Endodermal cell (in vitro differentiated cells): ENCODE data around the gene CALU. TPM values are rescaled to one million over a fixed set of nuclear protein-coding genes. Genes with fewer than 3 reads are reported as not detected.

Source experiments
- DNase-seq: peaks from one replicate; pipeline ENCODE4 v3.0.0-alpha.2; 2017
- H3K27ac ChIP-seq: 2 replicates; pipeline ENCODE4 v1.5.1; 2013; ENCODE audit warnings: mild to moderate bottlenecking, low read depth, low read length, moderate library complexity
- H3K27me3 ChIP-seq: 2 replicates; pipeline ENCODE4 v1.6.1; 2013; ENCODE audit warnings: mild to moderate bottlenecking, low read length, moderate library complexity; ENCODE audit not compliant: insufficient read depth, control insufficient read depth, poor library complexity, severe bottlenecking
- H3K36me3 ChIP-seq: 2 replicates; pipeline ENCODE4 v1.7.0; 2013; ENCODE audit warnings: mild to moderate bottlenecking, low read length, moderate library complexity; ENCODE audit not compliant: control insufficient read depth, insufficient read depth
- H3K4me1 ChIP-seq: one replicate; pipeline ENCODE4 v1.7.0; 2013; ENCODE audit warnings: low read length; ENCODE audit not compliant: control insufficient read depth, insufficient read depth
- H3K4me3 ChIP-seq: 2 replicates; pipeline ENCODE4 v1.5.1; 2013; ENCODE audit warnings: mild to moderate bottlenecking, low read length, moderate library complexity
- H3K9ac ChIP-seq: 2 replicates; pipeline ENCODE4 v1.6.1; 2013; ENCODE audit warnings: mild to moderate bottlenecking, low read length, moderate library complexity; ENCODE audit not compliant: poor library complexity, severe bottlenecking; ENCODE audit errors: extremely low read depth
- H3K9me3 ChIP-seq: 2 replicates; pipeline ENCODE4 v1.6.1; 2013; ENCODE audit warnings: mild to moderate bottlenecking, low read length, moderate library complexity; ENCODE audit not compliant: control insufficient read depth
- H3K27ac Mint-ChIP-seq: 2 replicates; pipeline ENCODE4 v1.8.0; 2020; ENCODE audit warnings: mixed read lengths
- H3K27me3 Mint-ChIP-seq: 2 replicates; pipeline ENCODE4 v1.8.0; 2021; ENCODE audit warnings: mild to moderate bottlenecking, mixed read lengths; ENCODE audit not compliant: insufficient read depth
- H3K36me3 Mint-ChIP-seq: 2 replicates; pipeline ENCODE4 v1.8.0; 2020; ENCODE audit warnings: low read depth, mixed read lengths
- H3K4me1 Mint-ChIP-seq: 2 replicates; pipeline ENCODE4 v1.8.0; 2020; ENCODE audit warnings: mixed read lengths
- H3K4me3 Mint-ChIP-seq: 2 replicates; pipeline ENCODE4 v1.8.0; 2020; ENCODE audit warnings: mild to moderate bottlenecking, moderate library complexity, mixed read lengths
- H3K9me3 Mint-ChIP-seq: 2 replicates; pipeline ENCODE4 v1.8.0; 2020; ENCODE audit warnings: mild to moderate bottlenecking, mixed read lengths
- CTCF ChIP-seq: fragments of 200-600 bp; sonication (generic); conservative IDR thresholded peaks from 2 replicates; pipeline ENCODE4 v1.5.0; 2021; ENCODE audit warnings: antibody characterized with exemption, mild to moderate bottlenecking
- WGBS, 2 experiments: methylation state at CpG; one replicate each; pipeline versions ENCODE4 v1.1.5 to v1.1.7; 2013; ENCODE audit warnings: missing lambda C conversion rate in 2 of 2, mixed read lengths in 1 of 2; ENCODE audit not compliant: insufficient coverage in 1 of 2, insufficient read length in 1 of 2; 5-methylcytosine and 5-hydroxymethylcytosine counted together
- total RNA-seq, 2 donors: library from RNA; stranded (reverse); fragmentation: NEBNext Ultra II Directional in 1 of 2; extraction: Animal tissue kit (Norgen Biotek cat#: 25700) in 1 of 2; gene quantifications; 2 replicates in 1 of 2; 3 replicates in 1 of 2; pipeline ENCODE4 v1.2.1, GENCODE V29; 2021

The CALU gene
- total RNA-seq, 2 donors from 2014 or later = 160 to 186 TPM

- WGBS, 2 experiments = 91 to 95% methylated on average over 6 of the region's 6 CpGs
These were observed 75.3 kb downstream of the CALU start for GRCh38 chr7:128814499-128814898.

GRCh38 chr7:128815289-128815942 is 76.3 kb downstream of the CALU start:
- DNase-seq = no peak
- no peak overlapping the region for H3K4me3 ChIP-seq
- no peaks in the 10 kb centered on the region for H3K27me3 Mint-ChIP-seq
- H3K27ac ChIP-seq = no peak overlapping the region
- H3K27ac Mint-ChIP-seq = no peak overlapping the region
- no peaks in the 10 kb centered on the region for H3K36me3 Mint-ChIP-seq
- no peak for TF ChIP-seq CTCF
- no peak overlapping the region for H3K9ac ChIP-seq
- H3K4me1 ChIP-seq = peaks cover 12% of the 10 kb centered on the region
- WGBS, 2 experiments = 92 to 98% methylated on average over 4 to 7 of the region's 7 CpGs
- no peak overlapping the region for H3K4me3 Mint-ChIP-seq
- H3K9me3 Mint-ChIP-seq = no peaks in the 10 kb centered on the region
- no peaks in the 10 kb centered on the region for H3K27me3 ChIP-seq
- no peaks in the 10 kb centered on the region for H3K36me3 ChIP-seq
- no peaks in the 10 kb centered on the region for H3K4me1 Mint-ChIP-seq
- H3K9me3 ChIP-seq = no peaks in the 10 kb centered on the region

More at GRCh38 chr7:128814499-128814898, 75.3 kb downstream of the CALU start:
- Histone ChIP-seq H3K27ac (no peak overlapping the region), H3K4me1 (peaks cover 12% of the 10 kb centered on the region), H3K27me3 (no peaks in the 10 kb centered on the region), H3K36me3 (no peaks in the 10 kb centered on the region), H3K4me3 (no peak overlapping the region), H3K9me3 (no peaks in the 10 kb centered on the region), H3K9ac (no peak overlapping the region)
- Mint-ChIP-seq H3K27ac (no peak overlapping the region), H3K27me3 (no peaks in the 10 kb centered on the region), H3K4me3 (no peak overlapping the region), H3K9me3 (no peaks in the 10 kb centered on the region), H3K36me3 (peaks cover 4% of the 10 kb centered on the region), H3K4me1 (no peaks in the 10 kb centered on the region)
- no peak for DNase-seq
- no peak for TF ChIP-seq CTCF

- Mint-ChIP-seq H3K36me3 (no peaks in the 10 kb centered on the region), H3K9me3 (no peaks in the 10 kb centered on the region), H3K27me3 (no peaks in the 10 kb centered on the region), H3K4me1 (no peaks in the 10 kb centered on the region), H3K4me3 (no peak overlapping the region), H3K27ac (no peak overlapping the region)
- Histone ChIP-seq H3K27ac (no peak overlapping the region), H3K4me1 (no peaks in the 10 kb centered on the region), H3K9me3 (no peaks in the 10 kb centered on the region), H3K36me3 (no peaks in the 10 kb centered on the region), H3K9ac (no peak overlapping the region), H3K27me3 (no peaks in the 10 kb centered on the region), H3K4me3 (no peak overlapping the region)
- DNase-seq = no peak
- 76 to 83% methylated on average over 1 to 3 of the region's 3 CpGs for WGBS, 2 experiments
- no peak for TF ChIP-seq CTCF
These were observed 79.5 kb downstream of the CALU start for GRCh38 chr7:128818694-128819093.

Other genes with a start within 250 kb of the CALU start
- gene GARIN1A, start 67.1 kb upstream of the CALU start, total RNA-seq = under 1 TPM; 0.15 to 0.64 TPM
- gene OPN1SW, start 36.4 kb downstream of the CALU start, total RNA-seq = not detected
- gene CCDC136, start 52.6 kb downstream of the CALU start, total RNA-seq = 10 to 100 TPM; 46.0 to 51.2 TPM
- 10 to 100 TPM in 1 of 2 donors, 1 to 10 TPM in 1; 6.6 to 11.5 TPM for gene FLNC, start 91.0 kb downstream of the CALU start, total RNA-seq
- 100 to 1,000 TPM; 122 to 157 TPM for gene ATP6V1F, start 123.5 kb downstream of the CALU start, total RNA-seq
- gene KCP, start 171.3 kb downstream of the CALU start, total RNA-seq = 10 to 100 TPM; 21.1 to 33.3 TPM
- under 1 TPM; 0.31 to 0.53 TPM for gene IRF5, start 198.6 kb downstream of the CALU start, total RNA-seq